Measurements from ENCODE around the gene NRF1. TPM values are rescaled to one million over a fixed set of nuclear protein-coding genes. Genes with fewer than 3 reads are reported as not detected.

NRF1 gene
- total RNA-seq, 2 donors from 2014 or later: 22.9 to 26.4 TPM

DNA sequence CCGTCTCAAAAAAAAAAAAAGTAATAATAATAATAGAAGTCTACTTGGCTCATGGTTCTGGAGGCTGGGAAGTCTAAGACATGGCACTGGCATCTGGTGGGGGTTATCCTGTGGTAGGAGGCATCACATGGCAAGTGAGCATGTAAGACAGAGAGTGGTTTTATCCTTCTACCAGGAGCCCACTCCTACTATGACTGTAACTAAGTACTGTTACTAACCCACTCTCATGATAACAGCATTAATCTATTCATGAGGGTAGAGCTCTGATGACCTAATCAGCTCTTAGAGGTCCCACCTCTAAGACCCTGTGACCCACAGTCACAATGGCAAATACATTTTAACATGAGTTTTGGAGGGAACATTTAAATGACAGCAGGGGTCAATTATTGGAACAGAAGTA is 43.3 kb upstream of the NRF1 start:
- no peaks in the 10 kb centered on the region for H3K36me3 Mint-ChIP-seq (ENCODE audit: low read depth)
- no CpG with 5 or more reads among the region's 1 CpG for WGBS, 2 experiments (ENCODE audit: insufficient coverage in 1 of 2, insufficient read length in 1 of 2)
- TF ChIP-seq, protein P1, sequence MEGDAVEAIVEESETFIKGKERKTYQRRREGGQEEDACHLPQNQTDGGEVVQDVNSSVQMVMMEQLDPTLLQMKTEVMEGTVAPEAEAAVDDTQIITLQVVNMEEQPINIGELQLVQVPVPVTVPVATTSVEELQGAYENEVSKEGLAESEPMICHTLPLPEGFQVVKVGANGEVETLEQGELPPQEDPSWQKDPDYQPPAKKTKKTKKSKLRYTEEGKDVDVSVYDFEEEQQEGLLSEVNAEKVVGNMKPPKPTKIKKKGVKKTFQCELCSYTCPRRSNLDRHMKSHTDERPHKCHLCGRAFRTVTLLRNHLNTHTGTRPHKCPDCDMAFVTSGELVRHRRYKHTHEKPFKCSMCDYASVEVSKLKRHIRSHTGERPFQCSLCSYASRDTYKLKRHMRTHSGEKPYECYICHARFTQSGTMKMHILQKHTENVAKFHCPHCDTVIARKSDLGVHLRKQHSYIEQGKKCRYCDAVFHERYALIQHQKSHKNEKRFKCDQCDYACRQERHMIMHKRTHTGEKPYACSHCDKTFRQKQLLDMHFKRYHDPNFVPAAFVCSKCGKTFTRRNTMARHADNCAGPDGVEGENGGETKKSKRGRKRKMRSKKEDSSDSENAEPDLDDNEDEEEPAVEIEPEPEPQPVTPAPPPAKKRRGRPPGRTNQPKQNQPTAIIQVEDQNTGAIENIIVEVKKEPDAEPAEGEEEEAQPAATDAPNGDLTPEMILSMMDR (conservative IDR thresholded peaks at IDR 0.05): no peak
- Histone ChIP-seq H3K36me3 (ENCODE audit: control insufficient read depth, insufficient read depth, low read length) (no peaks in the 10 kb centered on the region), H3K4me3 (ENCODE audit: low read length) (no peak overlapping the region), H3K27me3 (ENCODE audit: control insufficient read depth, insufficient read depth, low read length, poor library complexity, severe bottlenecking) (no peaks in the 10 kb centered on the region), H3K9ac (ENCODE audit: extremely low read depth, low read length, poor library complexity, severe bottlenecking) (no peak overlapping the region), H3K9me3 (ENCODE audit: control insufficient read depth, low read length) (no peaks in the 10 kb centered on the region), H3K4me1 (ENCODE audit: control insufficient read depth, insufficient read depth, low read length) (no peaks in the 10 kb centered on the region), H3K27ac (ENCODE audit: low read depth, low read length) (no peak overlapping the region)
- peaks cover 2% of the 10 kb centered on the region for H3K4me1 Mint-ChIP-seq
- H3K27me3 Mint-ChIP-seq (ENCODE audit: insufficient read depth): peaks cover 2% of the 10 kb centered on the region
- no peak overlapping the region for H3K27ac Mint-ChIP-seq
- DNase-seq: no peak
- H3K4me3 Mint-ChIP-seq: no peak overlapping the region
- peaks cover 14% of the 10 kb centered on the region for H3K9me3 Mint-ChIP-seq

DNA sequence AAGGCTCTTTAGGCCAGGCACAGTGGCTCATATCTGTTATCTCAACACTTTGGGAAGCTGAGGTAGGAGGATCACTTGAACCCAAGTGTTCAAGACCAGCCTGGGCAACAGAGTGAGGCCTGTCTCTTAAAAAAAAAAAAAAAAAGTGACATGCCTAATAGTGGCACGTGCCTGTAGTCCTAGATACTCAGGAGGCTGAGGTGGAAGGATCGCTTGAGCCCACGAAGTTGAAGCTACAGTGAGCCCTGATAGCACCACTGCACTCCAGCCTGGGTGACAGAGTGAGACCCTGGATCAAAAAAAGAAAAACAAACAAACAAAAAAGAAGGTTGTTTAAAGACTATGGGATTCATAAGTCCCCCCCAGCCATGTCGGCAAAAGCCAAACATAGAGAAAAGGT is 42.2 kb upstream of the NRF1 start:
- H3K9me3 ChIP-seq (ENCODE audit: control insufficient read depth, low read length): no peaks in the 10 kb centered on the region
- H3K4me1 ChIP-seq (ENCODE audit: control insufficient read depth, insufficient read depth, low read length): no peaks in the 10 kb centered on the region
- Mint-ChIP-seq H3K27me3 (ENCODE audit: insufficient read depth) (no peaks in the 10 kb centered on the region), H3K4me3 (no peak overlapping the region), H3K27ac (no peak overlapping the region), H3K4me1 (peaks cover 2% of the 10 kb centered on the region), H3K36me3 (ENCODE audit: low read depth) (no peaks in the 10 kb centered on the region), H3K9me3 (peaks cover 14% of the 10 kb centered on the region)
- H3K27me3 ChIP-seq (ENCODE audit: control insufficient read depth, insufficient read depth, low read length, poor library complexity, severe bottlenecking): no peaks in the 10 kb centered on the region
- TF ChIP-seq, protein P1 (conservative IDR thresholded peaks at IDR 0.05): no peak
- WGBS, 2 experiments (ENCODE audit: insufficient coverage in 1 of 2, insufficient read length in 1 of 2): 81 to 85% methylated on average over 3 to 4 of the region's 4 CpGs
- H3K9ac ChIP-seq (ENCODE audit: extremely low read depth, low read length, poor library complexity, severe bottlenecking): no peak overlapping the region
- no peaks in the 10 kb centered on the region for H3K36me3 ChIP-seq (ENCODE audit: control insufficient read depth, insufficient read depth, low read length)
- no peak overlapping the region for H3K4me3 ChIP-seq (ENCODE audit: low read length)
- no peak overlapping the region for H3K27ac ChIP-seq (ENCODE audit: low read depth, low read length)
- DNase-seq: no peak

DNA sequence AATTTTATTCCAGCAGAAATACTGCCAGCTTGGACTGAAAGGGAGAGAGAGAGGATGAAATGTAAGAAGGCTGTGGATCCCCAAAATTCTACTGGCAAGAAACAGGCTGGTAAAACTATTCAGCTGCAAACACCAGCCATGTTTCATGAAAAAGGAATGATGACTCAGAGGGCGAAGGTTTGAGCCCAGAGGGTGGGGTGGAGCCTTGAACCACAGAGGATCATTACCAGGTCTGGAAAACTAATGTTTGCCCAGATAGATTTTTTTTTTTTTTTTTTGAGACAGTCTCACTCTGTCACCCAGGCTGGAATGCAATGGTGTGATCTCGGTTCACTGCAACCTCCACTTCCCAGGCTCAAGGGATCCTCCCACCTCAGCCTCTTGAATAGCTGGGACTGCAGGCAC is 41.7 kb upstream of the NRF1 start:
- Histone ChIP-seq H3K36me3 (ENCODE audit: control insufficient read depth, insufficient read depth, low read length) (no peaks in the 10 kb centered on the region), H3K9me3 (ENCODE audit: control insufficient read depth, low read length) (no peaks in the 10 kb centered on the region), H3K4me3 (ENCODE audit: low read length) (no peak overlapping the region), H3K27me3 (ENCODE audit: control insufficient read depth, insufficient read depth, low read length, poor library complexity, severe bottlenecking) (no peaks in the 10 kb centered on the region), H3K4me1 (ENCODE audit: control insufficient read depth, insufficient read depth, low read length) (no peaks in the 10 kb centered on the region), H3K9ac (ENCODE audit: extremely low read depth, low read length, poor library complexity, severe bottlenecking) (no peak overlapping the region), H3K27ac (ENCODE audit: low read depth, low read length) (no peak overlapping the region)
- H3K4me3 Mint-ChIP-seq: no peak overlapping the region
- no peaks in the 10 kb centered on the region for H3K27me3 Mint-ChIP-seq (ENCODE audit: insufficient read depth)
- TF ChIP-seq, protein P1 (conservative IDR thresholded peaks at IDR 0.05): no peak
- H3K27ac Mint-ChIP-seq: no peak overlapping the region
- H3K4me1 Mint-ChIP-seq: peaks cover 2% of the 10 kb centered on the region
- WGBS, 2 experiments (ENCODE audit: insufficient coverage in 1 of 2, insufficient read length in 1 of 2): 92 to 100% methylated on average over 1 to 2 of the region's 2 CpGs
- H3K36me3 Mint-ChIP-seq (ENCODE audit: low read depth): no peaks in the 10 kb centered on the region
- DNase-seq: no peak
- peaks cover 14% of the 10 kb centered on the region for H3K9me3 Mint-ChIP-seq

Data from endodermal cell (in vitro differentiated cells).